AG04449 (cell line): Measurements from ENCODE around the gene TIPARP.
"Not testable (repeated sequence)": the region's sequence is repeated elsewhere in the genome, so short reads cannot be mapped to it uniquely, and the experiment has no call there.

ENCODE experiments used
- CTCF ChIA-PET: fragments of 350-600 bp; formaldehyde crosslinking; extraction: SDS; loops from one replicate; lab custom pipeline; 2021; ENCODE audit warnings: antibody characterized with exemption; lab: Yijun Ruan, JAX
- POLR2A ChIA-PET: fragments of 400-600, 350-600 bp; formaldehyde crosslinking; extraction: SDS; loops from one replicate; lab custom pipeline; 2020; ENCODE audit warnings: antibody characterized with exemption, inconsistent platforms; lab: Yijun Ruan, JAX
- DNase-seq: peaks from one replicate; pipeline ENCODE4 v3.0.0-alpha.2; 2010; ENCODE audit warnings: low read depth, low spot score
- H3K4me3 ChIP-seq: 2 replicates; pipeline ENCODE4 v1.5.1; 2011; ENCODE audit warnings: low read depth, mild to moderate bottlenecking, control low read depth, low read length
- TF ChIP-seq, protein P1 (sequence below): IDR thresholded peaks from one replicate; pipeline ENCODE4 v1.5.1; 2011; ENCODE audit warnings: mild to moderate bottlenecking, moderate library complexity, low read length, control low read depth, inconsistent platforms; ENCODE audit not compliant: insufficient read depth; ENCODE audit errors: missing control alignments

TIPARP gene

DNA sequence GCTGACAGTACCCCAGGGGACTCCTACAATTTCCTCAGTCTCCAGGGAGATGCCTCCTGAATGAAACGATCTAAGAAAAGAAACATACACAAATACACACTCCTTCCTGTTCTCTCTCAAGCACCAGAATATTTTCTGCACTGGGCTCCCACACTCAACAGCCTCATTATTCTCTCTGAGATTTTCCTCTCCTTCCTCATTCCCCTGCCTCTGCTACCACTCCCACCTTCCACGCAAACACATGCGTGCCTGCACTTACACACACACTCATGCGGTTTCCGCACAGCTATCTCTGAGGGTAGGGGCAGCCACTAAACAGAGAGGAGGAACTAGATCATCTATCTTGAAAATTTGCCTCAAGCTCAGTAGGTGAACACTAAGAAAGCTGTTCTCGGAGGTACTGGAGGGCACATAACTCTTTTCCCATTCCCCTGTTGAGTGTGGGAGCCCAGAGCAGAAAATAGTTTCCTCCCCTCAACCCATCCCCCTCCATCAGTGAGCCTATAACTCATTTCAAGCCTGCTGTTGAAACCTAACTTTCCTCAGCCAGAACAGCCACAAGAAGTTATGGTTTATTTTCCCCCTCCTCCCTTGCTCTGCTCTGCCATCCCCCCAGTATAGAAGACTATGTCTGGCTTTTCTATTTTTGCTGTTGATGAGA is 30.5 kb upstream of the TIPARP start:
- CTCF ChIA-PET, result interaction anchor here (0.6 to 1.1 kb wide), 2 partner anchors 29 to 127 kb away, joined by 3 read pairs; no protein-coding TSS in a partner anchor
- peak overlapping the region; percentile 30; the same call in 1 of the 2 replicates for H3K4me3 ChIP-seq
- POLR2A ChIA-PET, result no interaction called here
- peak; percentile 49 for DNase-seq
- TF ChIP-seq, protein P1, sequence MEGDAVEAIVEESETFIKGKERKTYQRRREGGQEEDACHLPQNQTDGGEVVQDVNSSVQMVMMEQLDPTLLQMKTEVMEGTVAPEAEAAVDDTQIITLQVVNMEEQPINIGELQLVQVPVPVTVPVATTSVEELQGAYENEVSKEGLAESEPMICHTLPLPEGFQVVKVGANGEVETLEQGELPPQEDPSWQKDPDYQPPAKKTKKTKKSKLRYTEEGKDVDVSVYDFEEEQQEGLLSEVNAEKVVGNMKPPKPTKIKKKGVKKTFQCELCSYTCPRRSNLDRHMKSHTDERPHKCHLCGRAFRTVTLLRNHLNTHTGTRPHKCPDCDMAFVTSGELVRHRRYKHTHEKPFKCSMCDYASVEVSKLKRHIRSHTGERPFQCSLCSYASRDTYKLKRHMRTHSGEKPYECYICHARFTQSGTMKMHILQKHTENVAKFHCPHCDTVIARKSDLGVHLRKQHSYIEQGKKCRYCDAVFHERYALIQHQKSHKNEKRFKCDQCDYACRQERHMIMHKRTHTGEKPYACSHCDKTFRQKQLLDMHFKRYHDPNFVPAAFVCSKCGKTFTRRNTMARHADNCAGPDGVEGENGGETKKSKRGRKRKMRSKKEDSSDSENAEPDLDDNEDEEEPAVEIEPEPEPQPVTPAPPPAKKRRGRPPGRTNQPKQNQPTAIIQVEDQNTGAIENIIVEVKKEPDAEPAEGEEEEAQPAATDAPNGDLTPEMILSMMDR, result no peak

DNA sequence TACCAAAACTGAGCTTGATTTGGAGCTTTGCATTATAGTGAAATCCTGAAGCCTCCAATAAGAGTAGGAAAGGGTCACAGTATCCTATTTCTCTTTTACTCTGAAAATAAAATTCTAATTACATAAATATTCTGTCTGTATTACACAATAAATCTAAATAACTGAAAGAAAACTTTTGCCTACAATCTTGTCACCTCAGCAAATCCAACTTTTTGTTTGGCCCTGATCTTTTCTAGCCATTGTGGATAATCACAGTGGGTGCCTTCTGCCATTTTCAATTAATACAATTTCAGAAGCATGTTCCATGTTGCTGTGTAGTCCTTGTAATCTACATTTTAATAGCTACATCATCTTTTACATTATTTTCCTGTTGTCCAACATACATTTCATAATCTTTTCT is 29.4 kb upstream of the TIPARP start:
- ChIA-PET CTCF (interaction anchor here (1.0 to 1.8 kb wide), 3 partner anchors 9 to 493 kb away, joined by 3 to 6 read pairs (median 5); no protein-coding TSS in a partner anchor), POLR2A (no interaction called here)
- no peak for DNase-seq

DNA sequence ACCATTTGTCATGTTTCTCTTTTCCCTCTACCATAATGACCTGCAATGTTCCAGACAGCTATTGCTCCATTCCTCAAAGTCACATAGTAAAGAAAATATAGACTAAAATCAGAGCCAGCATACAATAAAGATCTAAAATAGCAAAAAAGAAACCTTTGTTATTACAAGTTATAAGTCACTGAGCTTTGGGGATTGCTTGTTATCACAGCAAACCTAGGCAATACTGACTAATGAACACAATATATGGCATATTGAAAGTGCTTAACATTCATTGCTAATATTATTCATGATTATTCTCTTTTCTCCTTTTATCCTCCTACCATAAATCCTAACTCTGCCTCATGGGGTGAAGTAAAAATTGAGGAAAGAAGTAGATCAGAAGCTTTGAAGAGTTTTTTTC is 27.4 kb upstream of the TIPARP start:
- CTCF ChIA-PET, result interaction anchor here (1.4 kb wide), 2 partner anchors 27 to 28 kb away, joined by 3 to 4 read pairs; partner anchors contain the start of gene TIPARP
- H3K4me3 ChIP-seq, result no peak overlapping the region
- no peak for DNase-seq
- TF ChIP-seq, protein P1, result no peak
- POLR2A ChIA-PET, result no interaction called here

More for the DNA sequence above, 29.4 kb upstream of the TIPARP start:
- H3K4me3 ChIP-seq, result no peak overlapping the region
- TF ChIP-seq, protein P1, result no peak

DNA sequence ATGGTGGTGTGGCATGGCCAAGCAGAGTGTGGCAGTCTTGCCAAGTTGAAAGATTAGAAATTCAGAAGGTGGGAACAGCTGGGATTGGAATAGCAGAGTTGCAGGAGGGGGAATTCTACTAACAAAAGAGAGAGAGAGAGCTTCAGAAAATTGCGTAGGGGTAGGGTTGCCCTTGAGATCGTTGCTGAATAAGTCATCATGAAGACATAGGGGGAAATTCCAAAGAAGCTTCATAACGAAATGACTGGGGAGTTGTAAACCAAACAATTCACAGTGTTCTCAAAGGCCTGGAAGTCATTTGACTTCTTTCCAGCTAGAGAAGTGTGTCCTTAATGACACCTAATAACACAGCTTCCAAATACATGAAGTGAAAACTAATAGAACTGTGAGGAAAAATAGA is 26.3 kb upstream of the TIPARP start:
- no peak for DNase-seq
- TF ChIP-seq, protein P1, result no peak
- no peak overlapping the region for H3K4me3 ChIP-seq
- ChIA-PET POLR2A (interaction anchor here (1.0 to 1.1 kb wide), 2 partner anchors 30 to 93 kb away, joined by 3 to 4 read pairs; partner anchors contain the start of gene SSR3), CTCF (interaction anchor here (1.1 to 1.3 kb wide), 3 partner anchors 23 to 496 kb away, joined by 3 to 8 read pairs (median 4); no protein-coding TSS in a partner anchor)

GRCh38 chr3:156649681-156650080 is 24.7 kb upstream of the TIPARP start:
- ChIA-PET POLR2A (no interaction called here), CTCF (no interaction called here)
- TF ChIP-seq, protein P1, result no peak
- H3K4me3 ChIP-seq, result no peak overlapping the region
- no peak for DNase-seq

DNA sequence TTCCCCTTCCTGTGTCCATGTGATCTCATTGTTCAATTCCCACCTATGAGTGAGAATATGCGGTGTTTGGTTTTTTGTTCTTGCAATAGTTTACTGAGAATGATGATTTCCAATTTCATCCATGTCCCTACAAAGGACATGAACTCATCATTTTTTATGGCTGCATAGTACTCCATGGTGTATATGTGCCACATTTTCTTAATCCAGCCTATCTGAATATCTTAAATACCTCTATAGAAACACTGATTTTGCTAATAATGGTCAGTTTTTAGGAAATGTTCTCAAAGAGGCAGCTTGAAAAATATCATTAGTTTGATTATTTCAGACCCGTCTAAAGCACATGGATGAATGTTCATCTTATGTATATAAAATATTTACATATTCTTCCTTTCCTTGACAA is 21.7 kb upstream of the TIPARP start:
- DNase-seq, POLR2A ChIA-PET, H3K4me3 ChIP-seq, CTCF ChIA-PET: not testable (repeated sequence)
